Keratinocyte (primary cell): ENCODE results near the gene VPS25.

Experiments
- CTCF ChIP-seq, 3 experiments: IDR thresholded peaks in 1 of 3; conservative IDR thresholded peaks in 1 of 3; optimal IDR thresholded peaks in 1 of 3; 2 replicates in 2 of 3; 3 replicates in 1 of 3; pipeline versions ENCODE3 to v1.5.1; 2011; ENCODE audit warnings: low read length in 3 of 3, mild to moderate bottlenecking in 3 of 3, moderate library complexity in 2 of 3, control low read depth in 1 of 3, inconsistent platforms in 1 of 3; ENCODE audit not compliant: insufficient read depth in 2 of 3; ENCODE audit errors: extremely low read depth in 1 of 3
- EZH2 ChIP-seq: IDR thresholded peaks from one replicate; pipeline ENCODE4 v1.6.1; 2012; ENCODE audit warnings: inconsistent platforms, mild to moderate bottlenecking, low read length, moderate library complexity

- no peak for TF ChIP-seq CTCF (optimal IDR thresholded peaks at IDR 0.05 in 1 of 3, IDR thresholded peaks at IDR 0.05 in 1 of 3, conservative IDR thresholded peaks at IDR 0.05 in 1 of 3; ENCODE audit: extremely low read depth in 1 of 3, insufficient read depth in 2 of 3, low read length in 3 of 3)
- no peak for TF ChIP-seq EZH2
Observed at GRCh38 chr17:42792545-42792944, 19.3 kb downstream of the VPS25 start.
